ENCODE results near the gene KDM3A.

- TF ChIP-seq CTCF (IDR thresholded peaks at IDR 0.05) (no peak), POLR2A (IDR thresholded peaks at IDR 0.05) (peak in 1 of 2 donors; percentile 99)
Observed at GRCh38 chr2:86440631-86441391, at the start of gene KDM3A.
